Small intestine (tissue), 7 donors: ENCODE measurements around the gene TANGO6. TPM values are rescaled to one million over a fixed set of nuclear protein-coding genes. Genes with fewer than 3 reads are reported as not detected.

Experiments
- DNase-seq, 2 donors: peaks; one replicate each; pipeline versions ENCODE4 v3.0.0 to v3.0.0-alpha.2; 2013
- FAIRE-seq: peaks from 2 replicates; lab custom pipeline; 2012; peaks lifted over from hg19 to GRCh38; lab: Jason Lieb, UNC
- H3K27ac ChIP-seq, 3 donors: one replicate each; pipeline ENCODE4 v1.5.1; 2013; ENCODE audit warnings: low read length in 2 of 3, mild to moderate bottlenecking in 2 of 3, control low read depth in 1 of 3, inconsistent platforms in 1 of 3, low read depth in 1 of 3, moderate library complexity in 1 of 3
- H3K27me3 ChIP-seq, 3 donors: one replicate each; pipeline ENCODE4 v1.6.1; 2013; ENCODE audit warnings: low read length in 3 of 3, inconsistent platforms in 1 of 3; ENCODE audit not compliant: control insufficient read depth in 3 of 3, insufficient read depth in 3 of 3
- H3K36me3 ChIP-seq, 3 donors: one replicate each; pipeline ENCODE4 v1.6.1; 2013; ENCODE audit warnings: low read length in 3 of 3, inconsistent platforms in 1 of 3, low read depth in 1 of 3, mild to moderate bottlenecking in 1 of 3, moderate library complexity in 1 of 3; ENCODE audit not compliant: control insufficient read depth in 3 of 3, insufficient read depth in 2 of 3
- H3K4me1 ChIP-seq, 3 donors: one replicate each; pipeline ENCODE4 v1.6.1; 2013; ENCODE audit warnings: low read length in 2 of 3, inconsistent platforms in 1 of 3, low read depth in 1 of 3, mild to moderate bottlenecking in 1 of 3, moderate library complexity in 1 of 3; ENCODE audit not compliant: control insufficient read depth in 3 of 3, insufficient read depth in 2 of 3
- H3K4me3 ChIP-seq, 3 donors: one replicate each; pipeline ENCODE4 v1.5.1; 2013; ENCODE audit warnings: low read length in 3 of 3, control low read depth in 1 of 3, inconsistent platforms in 1 of 3, low read depth in 1 of 3, mild to moderate bottlenecking in 1 of 3, moderate library complexity in 1 of 3
- H3K9me3 ChIP-seq, 2 donors: one replicate each; pipeline ENCODE4 v1.6.1; 2013; ENCODE audit warnings: low read depth in 1 of 2, low read length in 1 of 2; ENCODE audit not compliant: control insufficient read depth in 2 of 2, insufficient read depth in 1 of 2
- WGBS, 3 donors: extraction: QIAGEN DNeasy Blood & Tissue Kit; methylation state at CpG; one replicate each; pipeline ENCODE4 v1.1.7; 2013; 5-methylcytosine and 5-hydroxymethylcytosine counted together
- polyA plus RNA-seq, 4 donors: library from polyadenylated mRNA; stranded (reverse) in 3 of 4; unstranded in 1 of 4; fragments of 200-250 nt in 3 of 4; fragments of 120-200 nt in 1 of 4; gene quantifications; one replicate each; pipeline versions ENCODE4 v1.2.1 to v1.2.3, GENCODE V29; 2013
- donor health status: healthy with polysubstance abuse.
- donor health status: control.
- donor health status: control.
- donor health status: Bipolar disorder and iron deficiency.
- donor health status: healthy.

The TANGO6 gene
- polyA plus RNA-seq, 4 donors, result 0.67 to 7.7 (median 2.9) TPM

DNA sequence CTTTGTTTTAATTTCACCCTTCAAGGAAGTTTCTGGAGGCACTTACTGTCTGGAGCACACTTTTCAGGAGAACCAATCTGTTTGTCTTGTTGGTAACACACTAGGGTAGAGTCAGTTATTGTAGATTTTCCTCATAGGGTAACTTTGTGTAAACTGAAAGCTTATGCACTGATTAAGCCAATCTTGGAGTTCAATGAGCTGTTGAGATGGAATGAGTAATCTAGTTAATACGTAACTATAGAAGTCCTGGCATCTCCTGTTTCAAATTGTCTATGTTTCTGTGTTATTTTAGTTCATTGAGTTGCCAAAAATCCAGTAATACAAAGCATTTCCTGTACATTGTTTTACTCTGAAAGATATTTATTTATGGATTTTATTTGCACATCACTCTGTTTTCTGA lies 150.6 kb downstream of the TANGO6 start:
- DNase-seq (peak; percentile 62 to 70), FAIRE-seq (no peak)
- WGBS, 3 donors, result 21 to 39% (median 24%) methylated on average over 1 of the region's 1 CpG
- Histone ChIP-seq H3K27me3 (no peaks in the 10 kb centered on the region), H3K27ac (peak overlapping the region in 2 of 3 donors; percentile 44 to 68), H3K9me3 (no peaks in the 10 kb centered on the region), H3K36me3 (no peaks in the 10 kb centered on the region), H3K4me3 (no peak overlapping the region), H3K4me1 (peaks cover 4 to 6% (median 5%) of the 10 kb centered on the region in 3 donors)

DNA sequence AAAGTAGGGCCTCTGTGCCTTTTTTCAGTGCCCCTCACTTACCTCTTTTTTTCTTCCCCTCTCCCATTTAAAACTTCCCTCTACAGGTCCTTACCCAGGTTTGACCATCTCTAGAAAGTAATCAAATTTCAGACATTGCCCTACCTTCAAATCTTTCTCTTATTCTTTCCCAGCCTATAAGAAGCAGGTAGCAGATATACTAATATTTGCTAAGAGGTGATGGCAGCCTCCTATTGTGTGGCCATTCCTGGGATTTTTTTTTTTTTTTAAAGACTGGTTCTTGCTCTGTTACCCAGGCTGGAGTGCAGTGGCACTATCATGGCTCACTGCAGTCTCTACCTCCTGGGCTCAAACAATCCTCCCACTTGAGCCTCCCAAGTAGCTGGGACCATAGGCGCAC lies 151.0 kb downstream of the TANGO6 start:
- DNase-seq (no peak), FAIRE-seq (no peak)
- H3K4me1 ChIP-seq, result peaks cover 4 to 6% (median 5%) of the 10 kb centered on the region in 3 donors
- peak overlapping the region in 1 of 3 donors; percentile 27 for H3K27ac ChIP-seq
- no peaks in the 10 kb centered on the region for H3K9me3 ChIP-seq
- H3K4me3 ChIP-seq, result no peak overlapping the region
- no peaks in the 10 kb centered on the region for H3K27me3 ChIP-seq
- H3K36me3 ChIP-seq, result no peaks in the 10 kb centered on the region
- 96 to 100% (median 100%) methylated on average over 1 of the region's 1 CpG for WGBS, 3 donors

DNA sequence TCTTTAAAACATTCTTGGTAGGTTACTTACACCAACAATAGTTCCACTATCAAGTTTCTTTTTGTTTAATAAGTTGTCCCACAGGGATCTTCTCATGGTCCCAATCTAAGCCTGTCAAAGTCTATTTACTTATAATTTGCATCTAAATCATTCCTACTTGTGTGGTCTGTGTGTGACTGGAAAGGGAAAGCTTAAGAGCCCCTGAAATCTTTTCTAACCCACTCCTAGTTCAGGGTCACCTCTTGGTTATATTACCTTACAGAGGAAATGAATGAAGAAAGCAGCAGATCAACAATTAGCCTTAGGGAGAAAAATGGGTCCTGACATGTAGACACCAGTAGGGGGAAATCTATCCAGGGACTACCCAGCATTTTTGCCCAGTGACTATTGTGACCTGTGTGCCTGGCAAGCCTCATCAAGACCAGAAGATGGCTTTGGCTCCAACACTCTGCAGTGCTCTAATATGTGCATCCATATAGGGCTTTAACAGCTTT lies 151.7 kb downstream of the TANGO6 start:
- Histone ChIP-seq H3K4me3 (no peak overlapping the region), H3K27me3 (no peaks in the 10 kb centered on the region), H3K9me3 (no peaks in the 10 kb centered on the region), H3K36me3 (no peaks in the 10 kb centered on the region), H3K27ac (no peak overlapping the region), H3K4me1 (peaks cover 4 to 6% (median 5%) of the 10 kb centered on the region in 3 donors)
- DNase-seq (peak; percentile 32 to 47), FAIRE-seq (no peak)

DNA sequence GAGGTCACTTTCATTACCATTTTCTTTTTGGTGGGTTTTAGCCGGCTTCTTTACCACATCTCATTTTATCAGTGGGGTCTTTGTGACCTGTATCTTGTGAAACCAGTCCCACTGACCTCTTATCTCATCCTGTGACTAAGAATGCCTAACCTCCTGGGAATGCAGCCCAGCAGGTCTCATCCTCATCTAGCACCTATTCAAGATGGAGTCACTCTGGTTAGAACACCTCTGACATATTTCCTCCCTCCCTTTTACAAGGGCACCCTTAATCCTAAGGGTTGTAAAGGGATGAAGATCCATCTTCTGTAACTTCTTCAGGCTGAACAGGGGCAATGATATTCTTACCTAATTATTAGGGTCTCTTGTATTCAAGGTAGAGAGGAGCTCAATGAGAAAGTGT lies 154.2 kb downstream of the TANGO6 start:
- H3K4me1 ChIP-seq, result peaks cover 4 to 6% (median 5%) of the 10 kb centered on the region in 3 donors
- no peaks in the 10 kb centered on the region for H3K27me3 ChIP-seq
- no peak overlapping the region for H3K27ac ChIP-seq
- 90 to 95% (median 94%) methylated on average over 1 of the region's 1 CpG for WGBS, 3 donors
- H3K36me3 ChIP-seq, result no peaks in the 10 kb centered on the region
- FAIRE-seq (no peak), DNase-seq (no peak)
- peaks cover 0 to 3% of the 10 kb centered on the region in 2 donors for H3K9me3 ChIP-seq
- no peak overlapping the region for H3K4me3 ChIP-seq

DNA sequence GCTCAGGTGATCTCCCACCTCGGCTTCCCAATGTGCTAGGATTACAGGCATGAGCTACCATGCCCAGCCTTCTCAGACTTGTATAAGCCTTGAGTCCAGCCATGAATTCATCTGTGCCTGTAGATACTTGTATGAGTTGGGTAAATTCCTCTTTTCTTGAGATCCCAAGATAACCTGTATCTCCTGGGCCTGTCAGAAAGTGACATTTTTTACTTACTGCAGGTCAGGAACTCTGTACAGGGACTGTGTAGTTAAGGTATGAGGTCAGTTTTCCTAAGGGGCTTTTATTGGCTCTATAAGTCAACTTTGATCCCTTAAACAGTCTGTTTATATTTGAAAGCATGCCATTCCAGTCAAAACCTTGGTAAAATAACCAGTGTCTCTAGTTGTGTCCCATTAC lies 155.8 kb downstream of the TANGO6 start:
- no peak for DNase-seq
- peaks cover 4 to 6% (median 5%) of the 10 kb centered on the region in 3 donors for H3K4me1 ChIP-seq
- 97 to 100% (median 100%) methylated on average over 1 of the region's 1 CpG for WGBS, 3 donors
- no peaks in the 10 kb centered on the region for H3K27me3 ChIP-seq
- no peak overlapping the region for H3K4me3 ChIP-seq
- H3K36me3 ChIP-seq, result no peaks in the 10 kb centered on the region
- H3K27ac ChIP-seq, result no peak overlapping the region
- peaks cover 0 to 10% of the 10 kb centered on the region in 2 donors for H3K9me3 ChIP-seq
- no peak for FAIRE-seq

DNA sequence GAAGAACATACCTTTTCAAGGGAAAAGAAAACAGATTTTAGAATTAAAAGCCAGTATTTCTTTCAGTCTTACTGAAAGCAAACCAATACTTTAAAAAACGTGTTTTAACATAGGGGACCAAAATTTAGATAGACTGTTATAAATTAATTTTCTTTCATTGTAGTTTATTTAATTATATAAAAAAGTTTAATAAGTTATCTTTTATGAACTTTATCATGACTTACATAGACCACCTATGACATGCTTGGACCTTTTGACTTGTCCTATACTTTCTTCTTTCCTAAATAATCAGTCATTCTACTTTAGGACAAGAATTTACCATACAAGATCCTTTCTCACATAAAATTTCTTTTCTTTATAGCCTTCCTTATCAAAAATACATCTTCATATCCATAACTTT lies 160.2 kb downstream of the TANGO6 start:
- FAIRE-seq (no peak), DNase-seq (no peak)
- Histone ChIP-seq H3K9me3 (peaks cover 0 to 16% of the 10 kb centered on the region in 2 donors), H3K4me3 (no peak overlapping the region), H3K4me1 (no peaks in the 10 kb centered on the region), H3K36me3 (no peaks in the 10 kb centered on the region), H3K27me3 (no peaks in the 10 kb centered on the region), H3K27ac (no peak overlapping the region)
- WGBS, 3 donors, result 78 to 89% (median 85%) methylated on average over 1 of the region's 1 CpG

DNA sequence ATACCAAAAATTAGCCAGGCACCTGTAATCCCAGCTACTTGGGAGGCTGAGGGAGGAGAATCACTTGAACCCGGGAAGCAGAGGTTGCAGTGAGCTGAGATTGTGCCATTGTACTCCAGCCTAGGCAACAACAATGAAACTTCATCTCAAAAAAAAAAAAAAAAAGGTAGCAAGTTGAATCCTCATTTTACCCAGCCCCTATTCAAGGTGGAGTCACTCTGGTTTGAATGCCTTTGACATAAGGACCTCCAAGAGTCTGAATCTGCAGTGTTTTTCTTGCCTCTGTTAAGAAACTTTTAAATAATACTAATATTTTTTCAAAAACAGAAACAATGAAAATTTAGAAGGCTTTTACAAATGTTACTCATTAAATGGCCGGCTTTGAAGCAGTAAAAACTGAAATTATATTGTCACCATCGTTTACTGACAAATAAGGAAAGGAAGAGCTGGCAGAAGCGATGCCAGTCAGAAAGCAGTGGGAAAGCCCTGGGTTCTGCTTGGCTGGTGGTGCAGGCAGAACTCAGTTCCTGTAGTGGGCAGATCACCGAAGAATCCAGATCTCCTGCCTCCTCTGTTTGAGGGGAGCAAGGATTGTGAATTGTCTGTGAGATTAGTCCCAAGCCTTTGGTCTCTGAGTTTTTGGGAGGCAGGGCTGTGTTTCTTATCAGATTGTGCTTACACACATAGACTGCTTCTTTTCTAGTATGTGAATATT lies 162.5 kb downstream of the TANGO6 start:
- Histone ChIP-seq H3K9me3 (peaks cover 0 to 16% of the 10 kb centered on the region in 2 donors), H3K4me3 (no peak overlapping the region), H3K27ac (no peak overlapping the region), H3K36me3 (no peaks in the 10 kb centered on the region), H3K4me1 (no peaks in the 10 kb centered on the region), H3K27me3 (no peaks in the 10 kb centered on the region)
- DNase-seq (no peak), FAIRE-seq (no peak)
- WGBS, 3 donors, result 85 to 92% (median 88%) methylated on average over 5 of the region's 5 CpGs

DNA sequence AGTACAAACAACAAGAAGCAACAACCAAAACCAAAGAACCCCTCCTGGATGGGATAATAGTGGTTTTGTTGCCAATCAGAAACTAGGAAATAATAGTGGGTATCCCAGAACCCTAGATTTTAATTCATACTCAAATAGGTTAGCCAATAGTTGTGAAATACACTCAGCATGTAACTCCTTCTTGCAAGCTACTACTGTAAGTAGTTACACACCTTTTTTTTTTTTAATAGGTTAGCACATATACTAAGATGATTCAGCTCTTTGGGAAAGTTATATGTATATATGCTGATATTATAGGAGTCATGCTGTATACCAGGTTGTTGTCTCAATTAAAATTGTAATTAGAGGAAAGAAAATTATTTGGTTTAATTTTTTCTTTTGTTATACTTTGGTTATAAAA lies 169.6 kb downstream of the TANGO6 start:
- no peak for FAIRE-seq

DNA sequence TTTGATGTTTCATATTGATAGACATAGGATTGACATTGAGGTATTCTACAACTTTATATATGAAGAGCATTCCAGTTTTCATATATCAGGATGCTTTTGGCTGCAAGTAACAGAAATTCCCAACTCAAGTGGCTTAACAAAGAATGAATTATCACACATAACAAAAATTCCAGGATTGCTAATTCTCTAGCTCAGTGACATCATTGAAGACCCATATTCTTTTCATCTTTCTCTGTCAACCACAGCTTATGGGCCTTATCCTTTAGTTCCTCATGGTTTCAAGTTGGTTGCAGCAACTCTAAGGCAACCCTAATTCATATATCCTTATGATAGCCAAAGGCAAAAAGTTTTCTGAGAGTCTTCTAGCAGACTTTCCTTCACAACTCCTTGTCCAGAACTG lies 170.7 kb downstream of the TANGO6 start:
- FAIRE-seq (no peak), DNase-seq (no peak)
- Histone ChIP-seq H3K36me3 (no peaks in the 10 kb centered on the region), H3K4me1 (peaks cover 0 to 2% (median 0%) of the 10 kb centered on the region in 3 donors), H3K9me3 (no peaks in the 10 kb centered on the region), H3K27ac (no peak overlapping the region), H3K4me3 (no peak overlapping the region), H3K27me3 (no peaks in the 10 kb centered on the region)

More for the DNA sequence above, 169.6 kb downstream of the TANGO6 start:
- Histone ChIP-seq H3K27me3 (no peaks in the 10 kb centered on the region), H3K27ac (no peak overlapping the region), H3K36me3 (no peaks in the 10 kb centered on the region), H3K9me3 (no peaks in the 10 kb centered on the region), H3K4me3 (no peak overlapping the region), H3K4me1 (peaks cover 0 to 2% (median 0%) of the 10 kb centered on the region in 3 donors)
- DNase-seq, result no peak
